ENCODE results near the gene SGTA.
A peak's percentile ranks its signal among the peaks of the same experiment; 100 is the strongest.

Gene SGTA

GRCh38 chr19:2788237-2788636 lies 5.2 kb upstream of the SGTA start:
- H3K27me3 ChIP-seq (ENCODE audit: control insufficient read depth, insufficient read depth, low read length) = no peaks in the 10 kb centered on the region
- H3K9me3 ChIP-seq (replicated peaks; ENCODE audit: low read length) = no peaks in the 10 kb centered on the region
- peaks cover 19% of the 10 kb centered on the region for H3K4me1 ChIP-seq (ENCODE audit: control insufficient read depth, insufficient read depth, low read length)
- H3K4me3 ChIP-seq (ENCODE audit: low read length) = no peak overlapping the region
- peaks cover 20% of the 10 kb centered on the region for H3K36me3 ChIP-seq (ENCODE audit: insufficient read depth, low read length)
- H3K9ac ChIP-seq (ENCODE audit: low read depth, low read length) = no peak overlapping the region
- H3K4me2 ChIP-seq (ENCODE audit: low read length) = no peak overlapping the region

DNA sequence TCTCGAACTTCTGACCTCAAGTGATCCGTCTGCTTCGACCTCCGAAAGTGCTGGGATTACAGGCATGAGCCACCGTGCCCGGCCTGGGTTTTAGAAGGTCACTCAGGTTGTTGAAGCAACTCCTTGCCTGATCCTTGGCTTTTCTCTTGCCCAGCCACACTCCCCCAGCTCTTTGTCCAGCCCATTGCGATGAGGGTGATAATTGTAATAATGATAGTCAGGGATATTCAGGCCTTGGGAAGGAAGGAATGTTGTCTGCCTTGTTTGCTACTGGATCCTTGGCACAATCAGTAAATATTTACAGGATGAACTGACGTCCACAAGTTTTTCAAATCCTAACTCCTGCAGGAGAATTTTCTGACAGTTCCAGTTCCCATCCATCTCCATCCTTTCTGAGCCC lies 4.0 kb upstream of the SGTA start:
- H3K4me3 ChIP-seq (ENCODE audit: low read length) = no peak overlapping the region
- no peaks in the 10 kb centered on the region for H3K27me3 ChIP-seq (ENCODE audit: control insufficient read depth, insufficient read depth, low read length)
- no peak overlapping the region for H3K4me2 ChIP-seq (ENCODE audit: low read length)
- H3K36me3 ChIP-seq (ENCODE audit: insufficient read depth, low read length) = peaks cover 20% of the 10 kb centered on the region
- peaks cover 22% of the 10 kb centered on the region for H3K4me1 ChIP-seq (ENCODE audit: control insufficient read depth, insufficient read depth, low read length)
- no peaks in the 10 kb centered on the region for H3K9me3 ChIP-seq (replicated peaks; ENCODE audit: low read length)
- H3K9ac ChIP-seq (ENCODE audit: low read depth, low read length) = no peak overlapping the region

DNA sequence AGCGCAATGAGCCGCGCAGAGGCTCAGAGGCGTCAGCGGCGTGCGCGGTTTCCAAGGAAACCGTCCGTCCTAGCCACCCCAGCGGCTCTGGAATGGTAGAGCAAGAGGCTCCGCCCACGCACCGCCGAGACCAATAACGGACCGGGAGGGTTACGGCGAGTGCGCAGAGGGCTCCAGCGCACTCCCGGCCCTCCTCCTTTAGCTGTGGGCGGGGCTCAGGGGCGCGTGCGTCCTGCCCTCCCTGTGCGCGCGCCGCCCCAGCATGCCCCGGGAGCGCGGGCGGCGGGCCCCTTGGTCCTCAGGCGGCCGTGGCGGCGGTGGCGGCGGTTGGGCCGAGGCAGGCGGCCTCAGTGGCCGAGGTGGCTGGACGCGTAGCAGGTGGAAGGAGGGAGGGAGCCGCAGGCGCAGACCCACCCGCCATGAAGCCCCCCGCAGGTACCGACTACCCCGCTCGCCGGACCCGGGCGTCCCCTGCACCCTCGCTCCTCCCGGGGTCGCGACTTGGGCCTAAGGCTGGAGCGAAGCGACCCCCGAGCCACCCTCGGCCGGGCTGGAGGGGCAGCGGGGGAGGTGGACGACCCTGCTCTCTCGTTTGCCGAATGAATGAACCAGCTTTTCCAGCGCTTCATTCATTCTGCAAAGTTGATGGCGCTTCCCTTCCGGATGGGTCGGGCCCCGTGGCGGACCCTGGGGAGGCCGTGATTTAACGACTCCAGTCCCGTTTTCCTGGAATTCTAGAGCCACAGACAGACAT lies 2.3 kb upstream of the SGTA start, which contains the start of gene THOP1:
THOP1 (plus strand) TSS at position 260 of the 754 bp plus-strand sequence; CDS start at position 420, 160 bp downstream.
- Histone ChIP-seq H3K27me3 (ENCODE audit: control insufficient read depth, insufficient read depth, low read length) (no peaks in the 10 kb centered on the region), H3K4me3 (ENCODE audit: low read length) (peak within 1 kb of the TSS; percentile 95), H3K9me3 (replicated peaks; ENCODE audit: low read length) (no peaks in the 10 kb centered on the region), H3K4me2 (ENCODE audit: low read length) (peak within 1 kb of the TSS; percentile 84), H3K9ac (ENCODE audit: low read depth, low read length) (peak within 1 kb of the TSS; percentile 92), H3K4me1 (ENCODE audit: control insufficient read depth, insufficient read depth, low read length) (peaks cover 31% of the 10 kb centered on the region), H3K36me3 (ENCODE audit: insufficient read depth, low read length) (peaks cover 9% of the 10 kb centered on the region)

DNA sequence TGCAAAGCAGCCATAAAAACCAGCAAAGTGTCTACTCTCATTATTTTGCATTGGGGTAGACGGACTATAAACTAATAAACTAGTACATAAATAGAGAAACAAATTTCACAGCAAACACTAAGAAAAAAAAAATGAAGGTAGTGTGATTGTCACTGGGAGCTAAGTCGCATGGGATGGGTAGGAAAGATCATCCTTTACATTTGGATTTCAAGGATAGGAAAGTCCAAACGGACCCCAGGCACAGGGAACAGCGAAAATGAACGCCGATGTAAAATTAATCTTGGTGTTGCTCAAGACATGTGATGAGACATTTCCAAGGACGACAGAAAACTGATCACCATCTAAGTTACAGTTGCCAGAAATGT lies 690 bp upstream of the SGTA start:
- peaks cover 2% of the 10 kb centered on the region for H3K36me3 ChIP-seq (ENCODE audit: insufficient read depth, low read length)
- peak overlapping the region; percentile 23 for H3K9ac ChIP-seq (ENCODE audit: low read depth, low read length)
- H3K4me2 ChIP-seq (ENCODE audit: low read length) = peak overlapping the region; percentile 77
- peaks cover 38% of the 10 kb centered on the region for H3K4me1 ChIP-seq (ENCODE audit: control insufficient read depth, insufficient read depth, low read length)
- H3K27me3 ChIP-seq (ENCODE audit: control insufficient read depth, insufficient read depth, low read length) = no peaks in the 10 kb centered on the region
- no peaks in the 10 kb centered on the region for H3K9me3 ChIP-seq (replicated peaks; ENCODE audit: low read length)
- H3K4me3 ChIP-seq (ENCODE audit: low read length) = peak overlapping the region; percentile 57

GRCh38 chr19:2782329-2782935 lies 641 bp downstream of the SGTA start:
- H3K9me3 ChIP-seq (replicated peaks; ENCODE audit: low read length) = no peaks in the 10 kb centered on the region
- peaks cover 38% of the 10 kb centered on the region for H3K4me1 ChIP-seq (ENCODE audit: control insufficient read depth, insufficient read depth, low read length)
- peak overlapping the region; percentile 91 for H3K4me3 ChIP-seq (ENCODE audit: low read length)
- H3K36me3 ChIP-seq (ENCODE audit: insufficient read depth, low read length) = peaks cover 3% of the 10 kb centered on the region
- no peaks in the 10 kb centered on the region for H3K27me3 ChIP-seq (ENCODE audit: control insufficient read depth, insufficient read depth, low read length)
- peak overlapping the region; percentile 98 for H3K4me2 ChIP-seq (ENCODE audit: low read length)
- peak overlapping the region; percentile 97 for H3K9ac ChIP-seq (ENCODE audit: low read depth, low read length)

GRCh38 chr19:2780284-2780683 lies 2.8 kb downstream of the SGTA start:
- H3K4me3 ChIP-seq (ENCODE audit: low read length) = no peak overlapping the region
- H3K27me3 ChIP-seq (ENCODE audit: control insufficient read depth, insufficient read depth, low read length) = no peaks in the 10 kb centered on the region
- no peak overlapping the region for H3K9ac ChIP-seq (ENCODE audit: low read depth, low read length)
- H3K4me1 ChIP-seq (ENCODE audit: control insufficient read depth, insufficient read depth, low read length) = peaks cover 42% of the 10 kb centered on the region
- no peaks in the 10 kb centered on the region for H3K9me3 ChIP-seq (replicated peaks; ENCODE audit: low read length)
- peaks cover 3% of the 10 kb centered on the region for H3K36me3 ChIP-seq (ENCODE audit: insufficient read depth, low read length)
- H3K4me2 ChIP-seq (ENCODE audit: low read length) = peak overlapping the region; percentile 15

DNA sequence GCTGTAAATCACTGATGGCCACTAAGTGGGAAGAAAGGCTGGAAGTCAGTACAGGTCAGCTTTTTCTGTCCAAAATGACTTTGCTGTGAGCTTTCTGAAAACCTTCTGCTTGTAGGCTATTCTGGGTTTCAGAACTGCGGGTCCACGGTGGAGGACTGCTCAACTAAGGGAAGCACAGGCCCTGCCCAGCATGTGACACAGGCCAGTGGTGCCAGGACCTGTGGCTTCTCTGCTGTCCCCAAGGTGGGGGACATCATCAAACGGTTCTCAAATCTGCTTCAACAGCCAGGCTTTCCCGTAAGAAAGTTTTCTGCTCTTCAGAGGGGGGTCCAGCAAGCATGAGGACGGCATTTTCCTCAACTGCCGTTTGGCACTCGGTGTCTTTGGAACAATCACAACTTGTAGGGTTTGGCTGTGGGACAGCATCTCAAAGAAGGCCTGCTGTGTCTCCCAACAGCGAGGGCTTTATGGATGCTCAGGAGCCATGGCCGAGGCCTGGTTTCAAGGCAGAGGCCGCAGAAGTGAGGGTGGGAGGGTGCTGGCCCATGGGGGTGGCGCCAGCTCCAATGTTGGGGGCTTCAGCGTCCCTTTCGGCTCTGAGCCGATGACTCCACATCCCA lies 3.8 kb downstream of the SGTA start:
- peak overlapping the region; percentile 18 for H3K9ac ChIP-seq (ENCODE audit: low read depth, low read length)
- no peak overlapping the region for H3K4me3 ChIP-seq (ENCODE audit: low read length)
- no peaks in the 10 kb centered on the region for H3K9me3 ChIP-seq (replicated peaks; ENCODE audit: low read length)
- no peaks in the 10 kb centered on the region for H3K27me3 ChIP-seq (ENCODE audit: control insufficient read depth, insufficient read depth, low read length)
- H3K36me3 ChIP-seq (ENCODE audit: insufficient read depth, low read length) = peaks cover 3% of the 10 kb centered on the region
- H3K4me1 ChIP-seq (ENCODE audit: control insufficient read depth, insufficient read depth, low read length) = peaks cover 47% of the 10 kb centered on the region
- peak overlapping the region; percentile 28 for H3K4me2 ChIP-seq (ENCODE audit: low read length)

DNA sequence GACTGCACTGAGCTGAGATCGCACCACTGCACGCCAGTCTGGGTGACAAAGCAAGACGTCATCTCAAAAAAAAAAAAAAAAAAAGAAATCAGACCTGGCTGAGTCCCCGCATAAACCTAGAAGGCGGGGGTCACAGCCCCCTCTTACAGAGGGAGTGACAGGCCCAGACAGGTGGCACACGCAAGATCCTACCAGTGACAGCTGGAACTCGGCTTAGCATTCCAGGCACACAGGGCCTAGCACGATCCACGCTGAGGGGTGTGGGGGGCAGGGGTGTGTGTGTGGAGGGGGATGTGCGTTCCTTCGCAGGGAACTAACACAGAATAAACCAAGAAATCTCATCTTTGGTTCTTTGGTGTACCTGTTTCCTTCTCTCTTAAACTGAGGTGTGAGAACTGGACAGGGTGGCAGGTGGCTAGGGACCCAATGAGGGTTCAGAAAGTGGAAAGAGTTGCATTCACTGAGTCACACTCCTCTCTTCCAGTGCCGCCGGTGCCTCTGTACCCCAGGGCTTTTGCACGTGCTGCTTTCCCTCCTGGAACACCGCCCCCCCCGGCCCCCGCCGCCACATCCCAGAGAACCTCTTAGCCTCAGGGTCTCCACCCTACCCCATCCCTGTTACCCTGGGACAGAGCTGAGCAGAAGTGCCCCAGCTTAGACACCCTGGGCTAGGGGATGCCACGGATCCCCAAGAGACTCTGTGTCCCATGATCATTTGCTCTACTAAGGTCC lies 5.0 kb downstream of the SGTA start:
- no peaks in the 10 kb centered on the region for H3K27me3 ChIP-seq (ENCODE audit: control insufficient read depth, insufficient read depth, low read length)
- peaks cover 45% of the 10 kb centered on the region for H3K4me1 ChIP-seq (ENCODE audit: control insufficient read depth, insufficient read depth, low read length)
- no peak overlapping the region for H3K4me3 ChIP-seq (ENCODE audit: low read length)
- peaks cover 3% of the 10 kb centered on the region for H3K36me3 ChIP-seq (ENCODE audit: insufficient read depth, low read length)
- no peaks in the 10 kb centered on the region for H3K9me3 ChIP-seq (replicated peaks; ENCODE audit: low read length)
- peak overlapping the region; percentile 28 for H3K4me2 ChIP-seq (ENCODE audit: low read length)
- H3K9ac ChIP-seq (ENCODE audit: low read depth, low read length) = no peak overlapping the region

- Histone ChIP-seq H3K4me2 (ENCODE audit: low read length) (peak overlapping the region; percentile 88), H3K4me1 (ENCODE audit: control insufficient read depth, insufficient read depth, low read length) (peaks cover 46% of the 10 kb centered on the region), H3K4me3 (ENCODE audit: low read length) (peak overlapping the region; percentile 39), H3K9me3 (replicated peaks; ENCODE audit: low read length) (no peaks in the 10 kb centered on the region), H3K9ac (ENCODE audit: low read depth, low read length) (peak overlapping the region; percentile 79), H3K36me3 (ENCODE audit: insufficient read depth, low read length) (peaks cover 3% of the 10 kb centered on the region), H3K27me3 (ENCODE audit: control insufficient read depth, insufficient read depth, low read length) (no peaks in the 10 kb centered on the region)
Measured at GRCh38 chr19:2775556-2776430, 7.3 kb downstream of the SGTA start.

- peak overlapping the region; percentile 79 for H3K9ac ChIP-seq (ENCODE audit: low read depth, low read length)
- H3K27me3 ChIP-seq (ENCODE audit: control insufficient read depth, insufficient read depth, low read length) = no peaks in the 10 kb centered on the region
- no peaks in the 10 kb centered on the region for H3K9me3 ChIP-seq (replicated peaks; ENCODE audit: low read length)
- peak overlapping the region; percentile 39 for H3K4me3 ChIP-seq (ENCODE audit: low read length)
- peak overlapping the region; percentile 88 for H3K4me2 ChIP-seq (ENCODE audit: low read length)
- peaks cover 7% of the 10 kb centered on the region for H3K36me3 ChIP-seq (ENCODE audit: insufficient read depth, low read length)
- peaks cover 54% of the 10 kb centered on the region for H3K4me1 ChIP-seq (ENCODE audit: control insufficient read depth, insufficient read depth, low read length)
Measured at GRCh38 chr19:2774953-2775555, 8.0 kb downstream of the SGTA start.
